ENCODE measurements around the gene CD302.

- no peak for TF ChIP-seq RFX5 (IDR thresholded peaks at IDR 0.05)
- TF ChIP-seq RCOR1 (IDR thresholded peaks at IDR 0.05; ENCODE audit: low read depth, low read length): no peak
- TF ChIP-seq, protein P1, sequence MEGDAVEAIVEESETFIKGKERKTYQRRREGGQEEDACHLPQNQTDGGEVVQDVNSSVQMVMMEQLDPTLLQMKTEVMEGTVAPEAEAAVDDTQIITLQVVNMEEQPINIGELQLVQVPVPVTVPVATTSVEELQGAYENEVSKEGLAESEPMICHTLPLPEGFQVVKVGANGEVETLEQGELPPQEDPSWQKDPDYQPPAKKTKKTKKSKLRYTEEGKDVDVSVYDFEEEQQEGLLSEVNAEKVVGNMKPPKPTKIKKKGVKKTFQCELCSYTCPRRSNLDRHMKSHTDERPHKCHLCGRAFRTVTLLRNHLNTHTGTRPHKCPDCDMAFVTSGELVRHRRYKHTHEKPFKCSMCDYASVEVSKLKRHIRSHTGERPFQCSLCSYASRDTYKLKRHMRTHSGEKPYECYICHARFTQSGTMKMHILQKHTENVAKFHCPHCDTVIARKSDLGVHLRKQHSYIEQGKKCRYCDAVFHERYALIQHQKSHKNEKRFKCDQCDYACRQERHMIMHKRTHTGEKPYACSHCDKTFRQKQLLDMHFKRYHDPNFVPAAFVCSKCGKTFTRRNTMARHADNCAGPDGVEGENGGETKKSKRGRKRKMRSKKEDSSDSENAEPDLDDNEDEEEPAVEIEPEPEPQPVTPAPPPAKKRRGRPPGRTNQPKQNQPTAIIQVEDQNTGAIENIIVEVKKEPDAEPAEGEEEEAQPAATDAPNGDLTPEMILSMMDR (IDR thresholded peaks at IDR 0.05): no peak
- TF ChIP-seq RNF2 (IDR thresholded peaks at IDR 0.05; ENCODE audit: borderline replicate concordance, low read depth): no peak
- TF ChIP-seq, protein P2, sequence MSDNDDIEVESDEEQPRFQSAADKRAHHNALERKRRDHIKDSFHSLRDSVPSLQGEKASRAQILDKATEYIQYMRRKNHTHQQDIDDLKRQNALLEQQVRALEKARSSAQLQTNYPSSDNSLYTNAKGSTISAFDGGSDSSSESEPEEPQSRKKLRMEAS (IDR thresholded peaks at IDR 0.05): no peak
- no peak for TF ChIP-seq JUNB (IDR thresholded peaks at IDR 0.05)
- no peak for TF ChIP-seq FOXS1 (CRISPR knock-in tag; IDR thresholded peaks at IDR 0.05)
- TF ChIP-seq KDM1A (IDR thresholded peaks at IDR 0.05; ENCODE audit: low read depth): no peak
These were observed 30.7 kb upstream of the CD302 start for GRCh38 chr2:159828738-159829137.
